HepG2 (cell line): ENCODE data around the gene FOXP3. TPM values are rescaled to one million over a fixed set of nuclear protein-coding genes. Genes with fewer than 3 reads are reported as not detected.

ENCODE experiments used
- ATAC-seq: fragments of 200-7000 bp; cut with Tn5 transposase; 3 replicates; pipeline ENCODE4 v1.9.1; 2020; ENCODE audit warnings: mild to moderate bottlenecking, moderate library complexity
- BruUV-seq: library from RNA; stranded (reverse); fragments of 400-500 nt; replicated peaks from 2 replicates; lab custom pipeline; 2021; lab: Mats Ljungman, UMichigan
- CTCF ChIA-PET: fragments of 300-600 bp; formaldehyde crosslinking; extraction: SDS; loops from one replicate; lab custom pipeline; 2021; ENCODE audit warnings: low total read pairs, inconsistent platforms, low intra/inter-chr PET ratio; lab: Yijun Ruan, JAX
- POLR2A ChIA-PET: fragments of 350-600 bp; sonication (Branson Sonifier 250); formaldehyde crosslinking; loops from one replicate; lab custom pipeline; 2020; ENCODE audit warnings: antibody characterized with exemption, inconsistent platforms; lab: Yijun Ruan, JAX
- DNase-seq: peaks from one replicate; pipeline ENCODE4 v3.0.0-alpha.2; 2015; ENCODE audit warnings: low spot score
- FAIRE-seq: peaks from 3 replicates; lab custom pipeline; 2011; peaks lifted over from hg19 to GRCh38; lab: Jason Lieb, UNC
- H2AFZ ChIP-seq: one replicate; pipeline ENCODE4 v1.6.1; 2011; ENCODE audit warnings: low read length, inconsistent platforms
- H3K27ac ChIP-seq: fragments of 300-600 bp; 3 replicates; pipeline ENCODE4 v1.8.0; 2011; ENCODE audit warnings: mixed run types, mild to moderate bottlenecking, mixed read lengths, low read length, inconsistent platforms; ENCODE audit not compliant: insufficient read depth; ENCODE audit errors: extremely low read length
- H3K27me3 ChIP-seq, 2 experiments: fragments of 200-600 bp in 1 of 2; 2 replicates in 1 of 2; 3 replicates in 1 of 2; pipeline versions ENCODE4 v1.6.0 to v1.8.0; 2011; ENCODE audit warnings: low read length in 2 of 2, mild to moderate bottlenecking in 2 of 2, moderate library complexity in 2 of 2, inconsistent platforms in 1 of 2; ENCODE audit not compliant: insufficient read depth in 2 of 2, control insufficient read depth in 1 of 2
- H3K36me3 ChIP-seq, 2 experiments: fragments of 200-600 bp in 1 of 2; replicated peaks in 1 of 2; 2 replicates in 1 of 2; 3 replicates in 1 of 2; pipeline versions ENCODE4 v1.5.1 to v1.8.0; 2011; ENCODE audit warnings: low read length in 2 of 2, inconsistent platforms in 1 of 2; ENCODE audit not compliant: insufficient read depth in 2 of 2, control insufficient read depth in 1 of 2
- H3K4me1 ChIP-seq: 2 replicates; pipeline ENCODE4 v1.5.1; 2012; ENCODE audit warnings: low read length, inconsistent platforms; ENCODE audit not compliant: insufficient read depth
- H3K4me2 ChIP-seq: 2 replicates; pipeline ENCODE4 v1.6.0; 2011; ENCODE audit warnings: low read depth, low read length, inconsistent platforms
- H3K4me3 ChIP-seq, 3 experiments: fragments of 200-600 bp in 1 of 3; sonication (generic), shearing (Covaris generic) in 1 of 3; replicated peaks in 1 of 3; 2 replicates each; pipeline ENCODE4 v1.5.1; 2011 to 2016; ENCODE audit warnings: low read length in 3 of 3, inconsistent platforms in 2 of 3, low read depth in 2 of 3, mild to moderate bottlenecking in 2 of 3, control low read depth in 1 of 3, mixed read lengths in 1 of 3; ENCODE audit not compliant: insufficient read depth in 1 of 3
- H3K79me2 ChIP-seq: one replicate; pipeline ENCODE4 v1.6.1; 2011; ENCODE audit warnings: low read length, inconsistent platforms; ENCODE audit not compliant: insufficient read depth
- H3K9ac ChIP-seq: 2 replicates; pipeline ENCODE4 v1.6.0; 2011; ENCODE audit warnings: mild to moderate bottlenecking, low read depth, low read length, inconsistent platforms; ENCODE audit not compliant: insufficient read depth
- H3K9me3 ChIP-seq: 2 replicates; pipeline ENCODE4 v1.5.1; 2012; ENCODE audit warnings: mild to moderate bottlenecking, low read length
- H4K20me1 ChIP-seq: 2 replicates; pipeline ENCODE4 v1.6.0; 2011; ENCODE audit warnings: inconsistent platforms, mild to moderate bottlenecking, low read length, moderate library complexity; ENCODE audit not compliant: insufficient read depth
- NR1H2 ChIP-seq: sonication (generic); formaldehyde crosslinking; IDR thresholded peaks from 2 replicates; pipeline ENCODE4 v1.8.1; 2022; ENCODE audit warnings: low read depth, missing genetic modification reagents, borderline replicate concordance
- RAD21 ChIP-seq: fragments of 450-650 bp; formaldehyde crosslinking; IDR thresholded peaks from 2 replicates; pipeline ENCODE4 v1.5.0; 2020; ENCODE audit warnings: mild to moderate bottlenecking
- SRY ChIP-seq: sonication (generic); formaldehyde crosslinking; IDR thresholded peaks from 2 replicates; pipeline ENCODE4 v1.8.0; 2022; ENCODE audit warnings: mild to moderate bottlenecking, missing genetic modification reagents
- THAP11 ChIP-seq: IDR thresholded peaks from 2 replicates; pipeline ENCODE4 v1.6.1; 2016; ENCODE audit warnings: missing biosample characterization, missing genetic modification reagents
- U2AF1 ChIP-seq: fragments of 200-400 bp; formaldehyde crosslinking; optimal IDR thresholded peaks from 2 replicates; pipeline ENCODE3; 2017; ENCODE audit warnings: mild to moderate bottlenecking, low read depth, low read length
- ZBTB1 ChIP-seq: sonication (generic); formaldehyde crosslinking; IDR thresholded peaks from 2 replicates; pipeline ENCODE4 v1.4.0; 2020; ENCODE audit warnings: missing genetic modification reagents, borderline replicate concordance
- ZBTB7B ChIP-seq: sonication (generic); formaldehyde crosslinking; IDR thresholded peaks from 2 replicates; pipeline ENCODE4 v1.4.0; 2020; ENCODE audit warnings: missing genetic modification reagents
- ZNF234 ChIP-seq: sonication (generic); formaldehyde crosslinking; conservative IDR thresholded peaks from 2 replicates; pipeline ENCODE4 v1.5.1; 2020; ENCODE audit warnings: mild to moderate bottlenecking, missing genetic modification reagents
- WGBS: methylation state at CpG from one replicate; pipeline ENCODE4 v1.1.6; 2017; ENCODE audit warnings: low lambda C conversion rate; 5-methylcytosine and 5-hydroxymethylcytosine counted together
- in situ Hi-C: cut with HindIII; loops from 2 replicates; pipeline ENCODE4 v1.10.0; 2017; ENCODE audit warnings: low pct_unique_long_range_greater_than_20kb; ENCODE audit not compliant: extremely low pct_ligation_motif_present
- intact Hi-C: fragments of 100-400 bp; cut with micrococcal nuclease; formaldehyde crosslinking; loops from one replicate; pipeline ENCODE4 v1.10.0; 2022; ENCODE audit not compliant: unreplicated experiment
- polyA plus RNA-seq, 8 experiments: library from polyadenylated mRNA; depleted of rRNA in 3 of 8; stranded (reverse) in 7 of 8; unstranded in 1 of 8; fragments of >200 nt; fragmentation: Illumina TruSeq in 4 of 8; extraction: Trizol in 4 of 8; gene quantifications; 2 replicates each; pipeline versions ENCODE4 v1.2.1 to v1.2.3, GENCODE V29; 2011 to 2016; ENCODE audit warnings: low read depth in 4 of 8, missing spikeins in 1 of 8, mixed read lengths in 1 of 8; ENCODE audit not compliant: insufficient read depth in 1 of 8
- total RNA-seq, 5 experiments: library from RNA; depleted of rRNA; stranded (reverse); fragments of >200 nt; fragmentation: Illumina TruSeq; extraction: Trizol; gene quantifications; 2 replicates each; pipeline ENCODE4 v1.2.3, GENCODE V29; 2016; ENCODE audit warnings: low read depth in 1 of 5
- TF ChIP-seq, protein P1 (sequence below): sonication (generic); formaldehyde crosslinking; IDR thresholded peaks from 2 replicates; pipeline ENCODE4 v1.8.0; 2022; ENCODE audit warnings: mild to moderate bottlenecking, missing genetic modification reagents, moderate library complexity
- TF ChIP-seq, protein P2 (sequence below): sonication (generic); formaldehyde crosslinking; IDR thresholded peaks from 2 replicates; pipeline ENCODE4 v1.4.0; 2020; ENCODE audit warnings: missing genetic modification reagents
- TF ChIP-seq, protein P3 (sequence below): sonication (generic); formaldehyde crosslinking; IDR thresholded peaks from 2 replicates; pipeline ENCODE4 v1.4.0; 2020; ENCODE audit warnings: missing genetic modification reagents, borderline replicate concordance
- TF ChIP-seq, protein P4 (sequence below): sonication (generic); formaldehyde crosslinking; IDR thresholded peaks from 2 replicates; pipeline ENCODE4 v1.4.0; 2020; ENCODE audit warnings: mild to moderate bottlenecking, missing genetic modification reagents

The FOXP3 gene
- total and polyA plus RNA-seq, 2 of the 13 experiments (the other 11 are each of a cell fraction or from before 2014, with no cell fraction given) = 0.04 TPM; not detected in 1

DNA sequence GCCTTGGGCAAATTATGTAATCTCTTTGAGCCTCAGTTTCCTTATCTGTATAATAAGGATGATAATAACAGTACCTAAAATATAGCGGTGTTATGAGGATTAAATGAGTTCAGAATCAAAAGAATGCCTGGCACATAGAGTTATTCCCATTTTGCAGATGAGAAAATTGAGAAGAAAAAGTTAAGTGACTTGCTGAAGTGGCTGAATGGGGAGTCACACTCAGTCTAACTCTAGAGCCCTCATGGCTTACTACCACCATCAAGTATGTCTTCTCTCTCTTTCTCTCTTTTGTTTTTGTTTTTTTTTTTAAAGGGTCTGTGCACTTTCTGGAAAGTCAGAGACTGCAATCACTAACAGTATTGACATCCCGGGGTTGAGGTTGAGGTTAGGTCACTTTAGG, 32.0 kb downstream of the FOXP3 start:
- intact Hi-C loops (no loop called here), in situ Hi-C loops (no loop called here)
- no TSS peak for BruUV-seq
- Histone ChIP-seq H3K27ac (no peak overlapping the region), H3K27me3 (no peaks in the 10 kb centered on the region), H3K36me3 (no peaks in the 10 kb centered on the region), H2AFZ (no peak overlapping the region), H3K4me2 (no peak overlapping the region), H3K9me3 (no peaks in the 10 kb centered on the region), H4K20me1 (no peaks in the 10 kb centered on the region), H3K4me1 (peaks cover 13% of the 10 kb centered on the region; the same call in 1 of the 2 replicates), H3K9ac (no peak overlapping the region), H3K79me2 (no peaks in the 10 kb centered on the region), H3K4me3 (no peak overlapping the region)
- DNase-seq = no peak
- CTCF ChIA-PET = no interaction called here
- POLR2A ChIA-PET = no interaction called here
- FAIRE-seq = no peak
- TF ChIP-seq SRY (CRISPR knock-in tag) (no peak), ZNF234 (no peak), ZBTB1 (CRISPR knock-in tag) (no peak), ZBTB7B (CRISPR knock-in tag) (no peak), THAP11 (no peak), U2AF1 (no peak), RAD21 (CRISPR knock-in tag) (no peak), NR1H2 (no peak)
- TF ChIP-seq, protein P1, sequence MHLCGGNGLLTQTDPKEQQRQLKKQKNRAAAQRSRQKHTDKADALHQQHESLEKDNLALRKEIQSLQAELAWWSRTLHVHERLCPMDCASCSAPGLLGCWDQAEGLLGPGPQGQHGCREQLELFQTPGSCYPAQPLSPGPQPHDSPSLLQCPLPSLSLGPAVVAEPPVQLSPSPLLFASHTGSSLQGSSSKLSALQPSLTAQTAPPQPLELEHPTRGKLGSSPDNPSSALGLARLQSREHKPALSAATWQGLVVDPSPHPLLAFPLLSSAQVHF (CRISPR knock-in tag) = no peak
- TF ChIP-seq, protein P2, sequence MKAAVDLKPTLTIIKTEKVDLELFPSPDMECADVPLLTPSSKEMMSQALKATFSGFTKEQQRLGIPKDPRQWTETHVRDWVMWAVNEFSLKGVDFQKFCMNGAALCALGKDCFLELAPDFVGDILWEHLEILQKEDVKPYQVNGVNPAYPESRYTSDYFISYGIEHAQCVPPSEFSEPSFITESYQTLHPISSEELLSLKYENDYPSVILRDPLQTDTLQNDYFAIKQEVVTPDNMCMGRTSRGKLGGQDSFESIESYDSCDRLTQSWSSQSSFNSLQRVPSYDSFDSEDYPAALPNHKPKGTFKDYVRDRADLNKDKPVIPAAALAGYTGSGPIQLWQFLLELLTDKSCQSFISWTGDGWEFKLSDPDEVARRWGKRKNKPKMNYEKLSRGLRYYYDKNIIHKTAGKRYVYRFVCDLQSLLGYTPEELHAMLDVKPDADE = no peak
- TF ChIP-seq, protein P3, sequence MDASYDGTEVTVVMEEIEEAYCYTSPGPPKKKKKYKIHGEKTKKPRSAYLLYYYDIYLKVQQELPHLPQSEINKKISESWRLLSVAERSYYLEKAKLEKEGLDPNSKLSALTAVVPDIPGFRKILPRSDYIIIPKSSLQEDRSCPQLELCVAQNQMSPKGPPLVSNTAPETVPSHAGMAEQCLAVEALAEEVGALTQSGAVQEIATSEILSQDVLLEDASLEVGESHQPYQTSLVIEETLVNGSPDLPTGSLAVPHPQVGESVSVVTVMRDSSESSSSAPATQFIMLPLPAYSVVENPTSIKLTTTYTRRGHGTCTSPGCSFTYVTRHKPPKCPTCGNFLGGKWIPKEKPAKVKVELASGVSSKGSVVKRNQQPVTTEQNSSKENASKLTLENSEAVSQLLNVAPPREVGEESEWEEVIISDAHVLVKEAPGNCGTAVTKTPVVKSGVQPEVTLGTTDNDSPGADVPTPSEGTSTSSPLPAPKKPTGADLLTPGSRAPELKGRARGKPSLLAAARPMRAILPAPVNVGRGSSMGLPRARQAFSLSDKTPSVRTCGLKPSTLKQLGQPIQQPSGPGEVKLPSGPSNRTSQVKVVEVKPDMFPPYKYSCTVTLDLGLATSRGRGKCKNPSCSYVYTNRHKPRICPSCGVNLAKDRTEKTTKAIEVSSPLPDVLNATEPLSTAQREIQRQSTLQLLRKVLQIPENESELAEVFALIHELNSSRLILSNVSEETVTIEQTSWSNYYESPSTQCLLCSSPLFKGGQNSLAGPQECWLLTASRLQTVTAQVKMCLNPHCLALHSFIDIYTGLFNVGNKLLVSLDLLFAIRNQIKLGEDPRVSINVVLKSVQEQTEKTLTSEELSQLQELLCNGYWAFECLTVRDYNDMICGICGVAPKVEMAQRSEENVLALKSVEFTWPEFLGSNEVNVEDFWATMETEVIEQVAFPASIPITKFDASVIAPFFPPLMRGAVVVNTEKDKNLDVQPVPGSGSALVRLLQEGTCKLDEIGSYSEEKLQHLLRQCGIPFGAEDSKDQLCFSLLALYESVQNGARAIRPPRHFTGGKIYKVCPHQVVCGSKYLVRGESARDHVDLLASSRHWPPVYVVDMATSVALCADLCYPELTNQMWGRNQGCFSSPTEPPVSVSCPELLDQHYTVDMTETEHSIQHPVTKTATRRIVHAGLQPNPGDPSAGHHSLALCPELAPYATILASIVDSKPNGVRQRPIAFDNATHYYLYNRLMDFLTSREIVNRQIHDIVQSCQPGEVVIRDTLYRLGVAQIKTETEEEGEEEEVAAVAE (CRISPR knock-in tag) = no peak
- TF ChIP-seq, protein P4, sequence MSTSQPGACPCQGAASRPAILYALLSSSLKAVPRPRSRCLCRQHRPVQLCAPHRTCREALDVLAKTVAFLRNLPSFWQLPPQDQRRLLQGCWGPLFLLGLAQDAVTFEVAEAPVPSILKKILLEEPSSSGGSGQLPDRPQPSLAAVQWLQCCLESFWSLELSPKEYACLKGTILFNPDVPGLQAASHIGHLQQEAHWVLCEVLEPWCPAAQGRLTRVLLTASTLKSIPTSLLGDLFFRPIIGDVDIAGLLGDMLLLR (CRISPR knock-in tag) = no peak
- WGBS = 3% methylated on average over 2 of the region's 2 CpGs
- ATAC-seq = no peak
